ENCODE results near the gene TMEM134. TPM values are rescaled to one million over a fixed set of nuclear protein-coding genes. Genes with fewer than 3 reads are reported as not detected.
"Not testable (repeated sequence)": the region's sequence is repeated elsewhere in the genome, so short reads cannot be mapped to it uniquely, and the experiment has no call there.

TMEM134 gene
- total and polyA plus RNA-seq, 7 donors: 54.6 to 137 (median 96.1) TPM

DNA sequence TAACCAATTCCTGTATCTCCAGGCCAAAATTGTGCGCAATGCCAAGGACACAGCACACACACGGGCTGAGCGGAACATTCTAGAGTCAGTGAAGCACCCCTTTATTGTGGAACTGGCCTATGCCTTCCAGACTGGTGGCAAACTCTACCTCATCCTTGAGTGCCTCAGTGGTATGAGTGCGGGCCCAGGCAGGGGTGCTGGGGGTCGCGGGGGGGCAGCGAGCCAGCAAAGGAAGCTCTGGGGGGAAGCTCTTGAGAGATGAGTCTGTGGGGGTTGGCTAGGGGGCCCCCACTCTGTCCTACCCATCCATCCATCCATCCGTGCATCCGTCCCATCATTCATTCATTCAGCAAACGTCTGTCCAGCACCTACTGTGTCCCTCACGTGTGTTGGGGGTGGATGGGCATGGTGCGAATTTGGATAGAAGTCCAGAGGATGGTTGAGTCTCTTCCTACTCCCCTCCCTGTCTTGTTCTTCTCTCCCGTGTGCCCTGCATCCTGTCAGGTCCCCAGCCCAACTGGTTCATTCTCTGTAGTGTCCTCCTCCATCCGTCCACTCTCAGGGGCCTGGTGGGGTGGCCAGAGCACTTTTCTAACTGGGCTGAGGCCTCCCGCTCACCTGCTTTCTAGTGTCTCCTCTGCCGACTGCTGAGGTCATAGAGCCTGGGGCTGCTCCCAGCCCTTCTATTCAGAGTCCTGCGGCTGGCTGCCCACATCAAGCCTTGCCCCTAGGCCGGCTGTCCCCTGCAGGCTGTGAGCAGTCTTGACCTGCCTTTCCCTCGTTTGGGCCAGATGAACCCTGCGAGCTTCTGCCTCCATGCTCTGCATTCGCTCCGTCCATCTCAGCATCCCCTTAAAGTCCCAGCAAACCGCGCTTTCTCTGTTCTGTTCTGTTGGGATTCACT lies 37.5 kb downstream of the TMEM134 start:
- Histone ChIP-seq H3K27me3 (no peaks in the 10 kb centered on the region), H3K9me3 (no peaks in the 10 kb centered on the region), H3K27ac (no peak overlapping the region), H3K4me1 (peaks cover 0 to 31% (median 24%) of the 10 kb centered on the region in 4 donors), H3K36me3 (peaks cover 17 to 70% (median 42%) of the 10 kb centered on the region in 4 donors), H3K4me3 (no peak overlapping the region)
- WGBS, 2 donors: 94% methylated on average over 24 of the region's 24 CpGs
- TF ChIP-seq, protein P1, sequence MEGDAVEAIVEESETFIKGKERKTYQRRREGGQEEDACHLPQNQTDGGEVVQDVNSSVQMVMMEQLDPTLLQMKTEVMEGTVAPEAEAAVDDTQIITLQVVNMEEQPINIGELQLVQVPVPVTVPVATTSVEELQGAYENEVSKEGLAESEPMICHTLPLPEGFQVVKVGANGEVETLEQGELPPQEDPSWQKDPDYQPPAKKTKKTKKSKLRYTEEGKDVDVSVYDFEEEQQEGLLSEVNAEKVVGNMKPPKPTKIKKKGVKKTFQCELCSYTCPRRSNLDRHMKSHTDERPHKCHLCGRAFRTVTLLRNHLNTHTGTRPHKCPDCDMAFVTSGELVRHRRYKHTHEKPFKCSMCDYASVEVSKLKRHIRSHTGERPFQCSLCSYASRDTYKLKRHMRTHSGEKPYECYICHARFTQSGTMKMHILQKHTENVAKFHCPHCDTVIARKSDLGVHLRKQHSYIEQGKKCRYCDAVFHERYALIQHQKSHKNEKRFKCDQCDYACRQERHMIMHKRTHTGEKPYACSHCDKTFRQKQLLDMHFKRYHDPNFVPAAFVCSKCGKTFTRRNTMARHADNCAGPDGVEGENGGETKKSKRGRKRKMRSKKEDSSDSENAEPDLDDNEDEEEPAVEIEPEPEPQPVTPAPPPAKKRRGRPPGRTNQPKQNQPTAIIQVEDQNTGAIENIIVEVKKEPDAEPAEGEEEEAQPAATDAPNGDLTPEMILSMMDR (IDR thresholded peaks at IDR 0.05): no peak
- TF ChIP-seq POLR2A (IDR thresholded peaks at IDR 0.05) (no peak), EP300 (IDR thresholded peaks at IDR 0.05) (no peak), POLR2AphosphoS5 (IDR thresholded peaks at IDR 0.05) (no peak)
- DNase-seq: no peak
- intact Hi-C loops (cut with DNase I): no loop called here

DNA sequence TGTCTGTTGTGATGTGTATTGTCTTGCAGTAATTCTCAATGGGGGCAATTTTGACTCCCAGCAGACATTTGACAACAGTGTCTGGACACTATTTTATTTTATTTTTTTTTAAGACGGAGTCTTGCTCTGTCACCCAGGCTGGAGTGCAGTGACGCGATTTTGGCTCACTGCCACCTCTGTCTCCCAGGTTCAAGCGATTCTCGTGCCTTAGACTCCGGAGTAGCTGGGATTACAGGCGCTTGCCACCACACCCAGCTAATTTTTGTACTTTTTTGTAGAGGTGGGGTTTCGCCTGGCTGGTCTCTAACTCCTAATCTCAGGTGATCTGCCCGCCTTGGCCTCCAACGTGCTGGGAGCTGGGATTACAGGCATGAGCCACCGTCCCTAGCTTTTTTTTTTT lies 39.3 kb downstream of the TMEM134 start:
- H3K27ac ChIP-seq: peak overlapping the region in 1 of 4 donors; percentile 87
- intact Hi-C loops (cut with DNase I): loop anchor here (5.0 kb wide), 1 partner anchor 78 kb away; the partner anchor contains the start of genes CDK2AP2 and PITPNM1
- no peak overlapping the region for H3K4me3 ChIP-seq

DNA sequence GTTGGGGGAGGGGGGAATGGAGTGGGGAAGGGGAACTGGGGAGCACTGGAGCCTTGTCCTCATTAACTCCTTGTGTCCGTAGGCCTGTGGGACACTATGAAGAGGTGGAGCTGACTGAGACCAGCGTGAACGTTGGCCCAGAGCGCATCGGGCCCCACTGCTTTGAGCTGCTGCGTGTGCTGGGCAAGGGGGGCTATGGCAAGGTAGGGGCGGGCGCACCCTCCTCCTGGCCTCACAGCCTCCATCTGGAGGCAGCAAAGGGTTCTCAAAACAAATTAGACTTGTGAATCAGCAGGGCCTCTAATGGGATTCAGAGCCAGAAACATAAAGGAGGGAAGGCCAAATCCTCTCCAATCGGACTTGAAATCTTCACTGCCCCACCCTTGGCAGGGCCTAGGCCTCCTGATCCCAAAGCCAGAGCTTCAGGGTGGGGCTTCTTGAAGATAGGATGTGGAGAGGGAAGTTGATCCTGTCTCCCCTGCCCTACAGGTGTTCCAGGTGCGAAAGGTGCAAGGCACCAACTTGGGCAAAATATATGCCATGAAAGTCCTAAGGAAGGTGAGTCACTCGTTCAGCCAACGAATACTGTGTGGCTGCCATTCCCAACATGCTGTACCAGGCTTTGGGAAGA lies 39.9 kb downstream of the TMEM134 start:
- peak overlapping the region; percentile 66 to 91 (median 72) for H3K4me3 ChIP-seq
- intact Hi-C loops (cut with DNase I): loop anchor here (5.0 kb wide), 1 partner anchor 78 kb away; the partner anchor contains the start of genes CDK2AP2 and PITPNM1

More for the DNA sequence above, 39.3 kb downstream of the TMEM134 start:
- 72 to 84% methylated on average over 11 of the region's 11 CpGs for WGBS, 2 donors
- peaks cover 0 to 19% (median 18%) of the 10 kb centered on the region in 4 donors for H3K4me1 ChIP-seq
- TF ChIP-seq POLR2A (IDR thresholded peaks at IDR 0.05): no peak
- TF ChIP-seq, protein P1 (IDR thresholded peaks at IDR 0.05): no peak
- TF ChIP-seq EP300 (IDR thresholded peaks at IDR 0.05): no peak
- no peak for TF ChIP-seq POLR2AphosphoS5 (IDR thresholded peaks at IDR 0.05)
- no peaks in the 10 kb centered on the region for H3K9me3 ChIP-seq
- no peaks in the 10 kb centered on the region for H3K27me3 ChIP-seq
- no peak for DNase-seq
- peaks cover 17 to 54% (median 34%) of the 10 kb centered on the region in 4 donors for H3K36me3 ChIP-seq

DNA sequence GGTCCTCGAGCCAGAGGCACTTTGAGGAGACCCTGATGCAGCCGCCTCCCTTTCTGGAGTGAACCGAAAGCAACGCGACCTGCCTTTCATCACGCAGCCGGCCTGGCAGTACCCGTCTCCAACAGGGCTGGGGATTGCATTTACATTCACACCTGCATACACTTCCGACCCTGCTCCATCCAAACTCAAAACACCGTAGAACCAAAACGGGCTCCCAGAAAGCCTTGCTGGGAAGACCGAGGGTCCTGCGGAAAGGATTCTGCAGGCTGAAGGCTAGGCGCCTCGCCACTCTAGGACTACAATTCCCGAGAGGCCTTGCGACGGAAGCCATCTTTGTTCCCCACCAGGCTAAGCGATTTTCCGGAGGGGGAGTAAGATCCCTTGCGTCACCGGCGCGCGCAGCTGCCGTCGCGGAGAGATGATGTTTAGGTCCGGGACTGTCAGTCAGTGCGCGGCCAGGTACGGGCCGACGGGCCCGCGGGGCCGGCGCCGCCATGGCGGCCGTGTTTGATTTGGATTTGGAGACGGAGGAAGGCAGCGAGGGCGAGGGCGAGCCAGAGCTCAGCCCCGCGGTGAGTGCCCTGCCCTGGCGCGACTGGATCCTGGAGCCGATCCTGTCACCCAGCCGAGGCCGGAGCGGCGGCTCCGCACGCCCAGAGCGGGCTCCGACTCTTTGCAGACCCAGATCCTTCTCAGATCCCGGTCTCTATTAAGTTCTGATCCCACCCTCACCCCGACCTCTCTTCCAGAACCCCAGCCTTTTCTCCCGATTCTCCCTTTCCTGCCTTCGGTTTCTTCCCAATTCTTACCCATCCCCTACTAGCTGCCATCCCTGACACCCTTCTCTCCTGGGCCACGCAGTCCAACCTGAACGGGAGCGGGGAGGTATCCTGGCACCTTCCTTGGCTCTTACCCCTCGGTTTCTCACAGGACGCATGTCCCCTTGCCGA lies 40.7 kb downstream of the TMEM134 start, which contains the start of gene RPS6KB2:
Gene RPS6KB2, plus strand, starts transcription at position 443 of the 950 bp plus-strand sequence. Its CDS starts 52 bp downstream, at position 495.
- Histone ChIP-seq H3K9me3 (no peaks in the 10 kb centered on the region), H3K4me1 (peaks cover 0 to 19% (median 18%) of the 10 kb centered on the region in 4 donors), H3K27me3 (no peaks in the 10 kb centered on the region), H3K36me3 (peaks cover 14 to 40% (median 21%) of the 10 kb centered on the region in 4 donors), H3K27ac (peak within 1 kb of the TSS; percentile 87 to 92 (median 90)), H3K4me3 (peak within 1 kb of the TSS; percentile 66 to 91 (median 72))
- peak; percentile 99 for DNase-seq
- 0% methylated on average over 68 of the region's 68 CpGs for WGBS, 2 donors
- TF ChIP-seq, protein P1 (IDR thresholded peaks at IDR 0.05): no peak
- TF ChIP-seq POLR2AphosphoS5 (IDR thresholded peaks at IDR 0.05) (peak; percentile 96 to 98 (median 97)), EP300 (IDR thresholded peaks at IDR 0.05) (peak in 1 of 4 donors; percentile 85), POLR2A (IDR thresholded peaks at IDR 0.05) (peak; percentile 93 to 94)
- intact Hi-C loops (cut with DNase I): loop anchor here (1.0 to 5.0 kb wide), 3 partner anchors 15 to 79 kb away; partner anchors contain the start of genes CDK2AP2, CORO1B, PITPNM1 and TMEM134

More for the DNA sequence above, 39.9 kb downstream of the TMEM134 start:
- Histone ChIP-seq H3K27me3 (no peaks in the 10 kb centered on the region), H3K9me3 (no peaks in the 10 kb centered on the region), H3K36me3 (peaks cover 17 to 49% (median 28%) of the 10 kb centered on the region in 4 donors), H3K27ac (peak overlapping the region; percentile 87 to 92 (median 90)), H3K4me1 (peaks cover 0 to 19% (median 18%) of the 10 kb centered on the region in 4 donors)
- DNase-seq: no peak
- 29 to 47% methylated on average over 12 of the region's 12 CpGs for WGBS, 2 donors
- TF ChIP-seq EP300 (IDR thresholded peaks at IDR 0.05): no peak

DNA sequence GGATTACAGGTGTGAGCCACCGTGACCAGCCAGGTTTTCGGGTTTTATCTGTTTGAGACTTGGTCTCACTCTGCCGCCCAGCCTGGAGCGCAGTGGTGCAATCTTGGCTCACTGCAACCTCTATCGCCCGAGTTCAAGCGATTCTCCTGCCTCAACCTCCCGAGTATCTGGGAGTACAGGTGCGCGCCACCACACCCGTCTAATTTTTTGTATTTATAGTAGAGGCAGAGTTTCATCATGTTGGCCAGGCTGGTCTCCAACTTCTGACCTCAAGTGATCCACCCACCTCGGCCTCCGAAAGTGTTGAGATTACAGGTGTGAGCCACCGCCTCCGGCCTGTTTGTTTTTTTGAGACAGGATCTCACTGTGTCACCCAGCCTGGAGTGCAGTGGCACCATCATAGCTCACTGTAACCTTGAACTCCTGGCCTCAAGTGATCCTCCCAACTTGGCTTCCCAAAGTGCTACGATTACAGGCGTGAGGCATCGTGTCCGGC lies 41.6 kb downstream of the TMEM134 start:
- intact Hi-C loops (cut with DNase I): loop anchor here (5.0 kb wide), 1 partner anchor 80 kb away; the partner anchor contains the start of genes CDK2AP2 and PITPNM1
- H3K9me3 ChIP-seq: not testable (repeated sequence)

More for the DNA sequence above, 41.6 kb downstream of the TMEM134 start:
- Histone ChIP-seq H3K4me3 (peak overlapping the region; percentile 66 to 91 (median 72)), H3K36me3 (peaks cover 6 to 31% (median 12%) of the 10 kb centered on the region in 4 donors), H3K4me1 (peaks cover 0 to 19% (median 18%) of the 10 kb centered on the region in 4 donors), H3K27ac (peak overlapping the region; percentile 87 to 92 (median 90))
- not testable (repeated sequence) for H3K27me3 ChIP-seq, DNase-seq
- WGBS, 2 donors: 59 to 75% methylated on average over 19 of the region's 19 CpGs

All from sigmoid colon (tissue), 7 donors.